Measurements from ENCODE around the gene PRSS3.

PRSS3 gene

DNA sequence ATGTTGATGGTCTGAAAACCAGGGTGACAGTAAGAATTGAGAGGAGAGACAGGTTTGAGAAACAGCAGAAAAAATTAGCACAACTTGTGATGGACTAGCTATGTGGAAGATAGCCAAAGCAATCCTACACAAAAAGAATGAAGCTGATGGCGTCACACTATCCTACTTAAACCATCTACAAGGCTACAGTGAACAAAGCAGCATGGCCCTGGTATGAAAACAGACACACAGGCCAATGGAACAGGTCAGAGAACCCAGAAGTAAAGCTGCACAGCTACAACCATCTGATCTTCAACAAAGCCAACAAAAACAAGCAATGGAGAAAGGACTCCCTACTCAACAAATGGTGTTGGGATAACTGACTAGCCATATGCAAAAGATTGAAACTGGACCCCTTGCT, 14.1 kb downstream of the PRSS3 start:
- no peak for DNase-seq (ENCODE audit: extremely low read depth, low read depth)
- TF ChIP-seq, protein P1, sequence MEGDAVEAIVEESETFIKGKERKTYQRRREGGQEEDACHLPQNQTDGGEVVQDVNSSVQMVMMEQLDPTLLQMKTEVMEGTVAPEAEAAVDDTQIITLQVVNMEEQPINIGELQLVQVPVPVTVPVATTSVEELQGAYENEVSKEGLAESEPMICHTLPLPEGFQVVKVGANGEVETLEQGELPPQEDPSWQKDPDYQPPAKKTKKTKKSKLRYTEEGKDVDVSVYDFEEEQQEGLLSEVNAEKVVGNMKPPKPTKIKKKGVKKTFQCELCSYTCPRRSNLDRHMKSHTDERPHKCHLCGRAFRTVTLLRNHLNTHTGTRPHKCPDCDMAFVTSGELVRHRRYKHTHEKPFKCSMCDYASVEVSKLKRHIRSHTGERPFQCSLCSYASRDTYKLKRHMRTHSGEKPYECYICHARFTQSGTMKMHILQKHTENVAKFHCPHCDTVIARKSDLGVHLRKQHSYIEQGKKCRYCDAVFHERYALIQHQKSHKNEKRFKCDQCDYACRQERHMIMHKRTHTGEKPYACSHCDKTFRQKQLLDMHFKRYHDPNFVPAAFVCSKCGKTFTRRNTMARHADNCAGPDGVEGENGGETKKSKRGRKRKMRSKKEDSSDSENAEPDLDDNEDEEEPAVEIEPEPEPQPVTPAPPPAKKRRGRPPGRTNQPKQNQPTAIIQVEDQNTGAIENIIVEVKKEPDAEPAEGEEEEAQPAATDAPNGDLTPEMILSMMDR (IDR thresholded peaks at IDR 0.05; ENCODE audit: low read depth, low read length), result no peak

DNA sequence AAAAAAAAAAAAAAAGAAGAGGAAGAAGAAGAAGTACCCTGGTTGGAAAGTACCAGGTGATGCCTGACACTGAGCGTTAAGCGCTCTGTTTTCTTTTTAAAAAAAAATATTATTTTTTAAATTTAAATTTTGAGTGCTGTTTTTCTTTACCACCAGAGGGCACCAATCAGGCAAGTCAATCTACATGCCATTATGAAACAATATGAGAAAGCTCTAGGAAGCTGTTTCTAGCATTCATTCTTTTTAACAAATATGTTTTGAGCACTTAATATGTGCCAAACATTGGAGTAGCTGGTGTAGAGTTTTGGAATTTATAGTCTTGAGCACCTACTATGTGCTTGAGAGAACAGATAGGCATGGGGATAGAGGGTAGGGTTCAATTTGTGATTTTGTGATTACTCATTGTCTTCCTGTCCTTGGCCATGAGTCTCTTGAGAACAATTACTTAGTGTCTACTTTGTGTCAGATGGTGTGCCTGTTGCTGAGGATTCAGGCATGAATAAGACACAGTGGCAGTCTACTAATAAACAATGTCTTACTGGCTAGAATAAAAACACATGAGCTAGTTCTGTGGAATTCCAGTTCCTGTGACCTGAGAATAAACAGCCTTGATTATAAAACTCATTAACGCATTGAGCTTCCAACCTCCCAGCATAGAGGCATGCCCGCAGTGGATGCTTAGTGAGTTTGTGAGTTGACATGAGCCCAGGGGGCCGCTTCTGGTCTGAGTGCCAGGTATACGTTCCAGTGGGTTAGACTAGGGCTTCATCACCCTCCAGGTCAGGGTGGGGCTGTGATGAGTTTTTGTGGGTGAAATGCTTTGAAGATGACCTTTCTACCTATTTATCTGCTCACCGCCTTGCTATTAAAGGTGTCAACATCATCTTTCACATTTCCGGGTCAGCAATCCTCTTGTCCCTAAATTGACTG, 18.6 kb downstream of the PRSS3 start:
- no peak for DNase-seq (ENCODE audit: extremely low read depth, low read depth)

DNA sequence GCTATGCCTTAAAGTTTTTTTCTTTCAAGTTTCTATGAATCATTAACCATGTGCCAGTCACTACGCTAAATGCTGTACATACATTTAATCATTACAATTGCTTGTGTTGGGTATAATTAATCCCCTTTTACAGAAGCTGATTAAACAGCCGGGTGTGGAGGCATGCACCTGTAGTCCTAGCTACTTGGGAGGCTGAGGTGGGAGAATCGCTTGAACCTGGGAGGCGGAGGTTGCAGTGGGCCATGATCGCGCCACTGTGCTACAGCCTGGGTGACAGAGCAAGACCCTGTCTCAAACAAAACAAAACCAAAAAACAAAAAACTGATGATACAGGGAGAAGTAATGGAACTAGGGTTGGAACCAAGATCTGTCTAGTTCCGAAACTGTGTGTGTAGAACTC, 20.4 kb downstream of the PRSS3 start:
- DNase-seq (ENCODE audit: extremely low read depth, low read depth), result no peak

More for the DNA sequence above, 18.6 kb downstream of the PRSS3 start:
- TF ChIP-seq, protein P1 (IDR thresholded peaks at IDR 0.05; ENCODE audit: low read depth, low read length), result peak; percentile 53

DNA sequence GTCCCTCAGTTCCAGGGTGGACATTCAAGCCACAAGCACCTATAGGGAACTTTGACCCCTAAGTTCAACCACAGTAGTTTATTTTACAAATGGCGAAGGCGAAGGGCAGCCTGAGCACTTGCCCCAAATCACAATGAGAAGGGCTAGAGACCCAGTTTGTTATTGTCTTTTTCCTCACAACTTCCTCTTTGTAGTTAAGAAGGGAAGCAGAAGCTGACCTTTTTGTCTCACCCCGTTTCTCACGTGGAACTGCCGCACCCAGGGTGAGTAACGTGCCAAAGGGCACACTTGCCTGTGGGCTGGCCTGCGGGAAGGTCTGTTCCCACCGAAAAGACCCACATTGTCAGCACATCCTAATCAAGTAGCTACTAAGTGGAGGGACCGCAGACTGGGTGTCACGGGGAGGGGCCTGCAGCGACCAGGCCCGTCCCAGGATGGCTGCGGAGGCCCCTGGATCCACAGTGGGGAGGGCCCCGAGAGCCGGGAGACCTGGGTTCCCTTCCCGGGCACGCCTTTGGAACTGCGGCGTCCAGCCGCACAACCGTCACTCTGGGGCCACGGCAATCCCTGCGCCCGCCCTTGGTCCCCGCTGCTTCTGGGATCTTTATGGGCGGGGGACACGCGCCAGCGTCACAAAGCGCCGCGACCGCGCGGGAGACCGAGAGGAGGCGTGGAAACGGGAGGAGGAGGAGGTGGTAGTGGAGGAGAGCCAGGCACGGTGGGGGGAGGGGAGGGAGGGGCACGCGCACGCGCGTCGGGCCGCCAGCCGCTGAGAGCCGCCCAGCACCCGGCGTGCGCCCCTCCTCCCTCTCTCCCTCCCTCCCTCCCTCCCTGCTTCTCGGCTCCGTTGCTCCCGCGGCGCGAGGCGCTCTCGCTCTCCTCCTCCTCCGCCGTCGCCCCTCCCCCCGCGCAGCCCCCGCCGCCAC, 21.2 kb downstream of the PRSS3 start, which contains the start of gene UBE2R2:
UBE2R2 (plus strand) TSS at position 834 of the 926 bp plus-strand sequence. CDS start 598 bp downstream, outside the sequence.
- TF ChIP-seq, protein P1 (IDR thresholded peaks at IDR 0.05; ENCODE audit: low read depth, low read length), result no peak
- peak; percentile 82 for DNase-seq (ENCODE audit: extremely low read depth, low read depth)

More for the DNA sequence above, 20.4 kb downstream of the PRSS3 start:
- TF ChIP-seq, protein P1 (IDR thresholded peaks at IDR 0.05; ENCODE audit: low read depth, low read length), result no peak

DNA sequence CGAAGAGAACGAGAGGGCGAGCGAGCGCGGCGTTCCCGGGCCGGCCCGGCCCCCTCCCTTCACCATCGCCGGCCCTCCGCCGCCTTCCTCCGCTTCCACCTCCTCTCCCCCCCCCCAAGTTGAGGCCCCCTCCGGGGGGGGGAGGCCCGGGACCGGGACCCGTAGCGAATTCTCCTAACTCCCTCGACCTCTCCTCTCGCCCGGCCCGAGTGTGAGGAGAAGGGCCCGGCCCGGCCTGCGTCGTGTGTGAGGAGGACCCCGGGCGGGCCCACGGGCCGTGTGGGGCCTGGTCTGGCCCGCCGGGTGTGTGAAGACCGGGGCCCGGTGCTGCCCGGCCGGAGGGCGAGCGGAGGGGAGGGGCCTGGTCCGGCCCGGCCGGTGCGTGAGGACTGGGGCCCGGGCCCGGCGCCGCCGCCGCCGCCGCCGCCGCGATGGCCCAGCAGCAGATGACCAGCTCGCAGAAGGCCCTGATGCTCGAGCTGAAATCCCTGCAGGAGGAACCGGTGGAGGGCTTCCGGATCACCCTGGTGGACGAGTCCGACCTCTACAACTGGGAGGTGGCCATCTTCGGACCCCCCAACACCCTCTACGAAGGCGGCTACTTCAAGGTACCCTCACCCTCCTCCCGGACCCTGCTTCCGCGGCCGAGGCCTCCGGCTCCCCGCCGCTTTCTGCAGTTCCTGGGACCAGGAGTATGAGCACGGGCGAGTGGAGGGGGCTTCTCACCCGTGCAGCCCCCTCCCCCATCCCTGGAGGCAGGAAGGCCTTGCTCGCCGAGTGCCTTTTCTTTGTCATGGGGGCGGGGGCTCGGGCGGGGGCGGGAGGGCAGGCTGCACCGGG, 22.2 kb downstream of the PRSS3 start:
- TF ChIP-seq, protein P1 (IDR thresholded peaks at IDR 0.05; ENCODE audit: low read depth, low read length), result peak; percentile 21
- DNase-seq (ENCODE audit: extremely low read depth, low read depth), result no peak

DNA sequence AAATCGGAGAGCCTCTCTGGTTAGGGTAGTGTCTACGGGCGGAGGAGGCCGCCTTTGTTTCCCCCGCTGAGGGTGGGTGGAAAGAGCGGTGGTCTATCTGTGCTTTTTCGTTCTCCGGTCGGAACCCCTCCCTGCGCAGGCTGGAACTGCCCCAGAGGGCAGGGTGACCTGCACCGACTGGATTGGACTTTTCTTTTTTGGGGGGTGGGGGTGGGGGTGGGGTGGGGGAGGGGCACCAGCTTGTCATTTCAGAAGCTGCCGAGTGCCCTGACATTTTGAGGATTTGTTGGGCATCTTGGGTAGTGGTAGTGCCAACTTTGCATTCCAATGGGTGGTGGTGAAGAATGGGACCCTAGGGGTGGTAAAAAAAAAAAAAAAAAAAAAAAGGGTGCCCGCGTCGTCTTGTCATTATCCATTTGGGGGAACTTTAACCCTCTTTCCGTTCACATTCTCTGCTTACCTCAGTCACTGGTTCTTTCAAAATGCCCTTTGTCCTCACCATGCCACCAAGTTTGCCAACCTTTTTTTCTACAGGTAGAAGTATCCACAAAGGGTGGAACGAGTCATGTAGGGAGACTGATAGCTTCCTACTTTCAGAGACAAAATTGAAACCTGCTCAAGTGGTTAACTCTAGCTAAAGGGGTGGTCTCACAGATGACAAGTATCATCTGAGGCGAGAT, 22.9 kb downstream of the PRSS3 start:
- TF ChIP-seq, protein P1 (IDR thresholded peaks at IDR 0.05; ENCODE audit: low read depth, low read length), result no peak
- no peak for DNase-seq (ENCODE audit: extremely low read depth, low read depth)
